CD4-positive, alpha-beta T cell treated with Interleukin-21 for 1 hour (primary cell): Measurements from ENCODE around the gene SERPINA4.
"Not testable (repeated sequence)": the region's sequence is repeated elsewhere in the genome, so short reads cannot be mapped to it uniquely, and the experiment has no call there.

Experiments used
- DNase-seq: peaks from one replicate; pipeline ENCODE4 v3.0.0-alpha.2; 2020

SERPINA4 gene

GRCh38 chr14:94593749-94594431 is 32.6 kb downstream of the SERPINA4 start:
- DNase-seq, result no peak

DNA sequence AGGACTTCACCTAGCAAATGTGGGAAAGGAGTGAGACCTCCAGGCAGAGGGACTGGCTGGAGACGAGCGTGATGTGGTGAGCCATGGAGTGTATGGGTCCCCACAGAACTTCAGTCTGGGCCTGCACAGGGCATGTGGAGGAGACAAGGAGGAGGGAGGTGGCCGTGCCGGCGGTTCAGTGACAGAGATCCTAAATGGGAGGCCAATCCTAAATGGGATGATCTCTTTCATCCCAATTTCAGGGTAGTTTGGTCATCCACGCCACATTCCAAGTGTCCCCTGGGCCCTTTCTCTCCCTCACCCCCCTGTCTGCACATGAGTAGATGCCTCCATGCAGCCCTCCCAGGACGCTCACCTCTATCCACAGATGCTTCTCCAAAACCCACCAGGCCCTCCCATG is 33.2 kb downstream of the SERPINA4 start:
- no peak for DNase-seq

DNA sequence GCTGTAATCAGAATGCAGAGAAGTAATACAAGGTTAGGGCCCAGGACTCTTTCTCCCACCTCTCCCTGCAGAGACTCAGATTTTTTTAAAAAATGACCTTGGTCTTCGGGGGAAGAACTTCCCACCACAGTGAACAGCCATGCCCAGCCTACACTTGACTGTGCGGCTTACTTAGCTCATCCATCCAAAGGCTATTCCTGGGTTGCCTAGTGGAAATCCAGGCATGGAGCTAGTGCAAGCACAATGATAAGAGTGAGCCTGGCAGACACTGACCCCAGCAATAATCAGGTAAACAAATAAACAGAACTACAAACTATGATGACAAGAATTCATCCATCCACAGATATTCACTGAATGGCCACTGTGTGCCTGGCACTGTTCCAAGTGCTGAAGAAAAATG is 34.7 kb downstream of the SERPINA4 start:
- DNase-seq, result no peak

DNA sequence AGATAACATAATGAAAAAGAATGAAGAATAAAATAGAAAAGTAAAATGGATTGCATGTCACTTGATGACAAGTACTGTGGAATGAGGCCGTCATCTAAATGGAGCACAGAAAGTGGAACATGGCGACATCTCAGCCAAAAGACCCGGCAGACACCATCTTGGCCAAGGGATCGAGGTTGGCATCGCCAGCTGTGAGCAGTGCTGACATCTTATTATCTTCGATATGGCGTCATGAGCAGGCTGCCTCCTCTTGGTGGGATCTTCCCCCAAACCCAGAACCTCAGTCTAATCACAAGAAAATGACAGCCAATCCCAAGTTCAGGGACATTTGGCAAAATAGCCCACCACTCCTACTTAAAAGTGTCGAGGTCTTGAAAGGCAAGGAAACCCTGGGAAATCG is 35.1 kb downstream of the SERPINA4 start:
- no peak for DNase-seq

- no peak for DNase-seq
These were observed 36.5 kb downstream of the SERPINA4 start for GRCh38 chr14:94597788-94598187.

DNA sequence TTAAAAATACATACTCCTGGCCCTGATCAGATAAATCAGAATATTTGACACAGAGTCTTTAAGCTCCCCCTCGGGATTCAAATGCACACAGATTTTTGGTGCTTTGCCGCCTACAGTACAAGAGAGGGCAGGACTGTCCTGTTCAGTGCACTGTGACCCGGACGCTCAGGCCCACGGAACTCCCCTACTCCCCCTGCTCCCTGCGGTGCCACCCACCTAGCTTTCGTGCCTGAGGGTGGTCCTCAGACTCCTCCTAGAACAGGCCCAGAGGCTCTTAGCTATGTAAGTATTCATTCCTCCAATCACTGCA is 37.2 kb downstream of the SERPINA4 start:
- no peak for DNase-seq

- no peak for DNase-seq
These were observed 37.8 kb downstream of the SERPINA4 start for GRCh38 chr14:94598816-94599655.

DNA sequence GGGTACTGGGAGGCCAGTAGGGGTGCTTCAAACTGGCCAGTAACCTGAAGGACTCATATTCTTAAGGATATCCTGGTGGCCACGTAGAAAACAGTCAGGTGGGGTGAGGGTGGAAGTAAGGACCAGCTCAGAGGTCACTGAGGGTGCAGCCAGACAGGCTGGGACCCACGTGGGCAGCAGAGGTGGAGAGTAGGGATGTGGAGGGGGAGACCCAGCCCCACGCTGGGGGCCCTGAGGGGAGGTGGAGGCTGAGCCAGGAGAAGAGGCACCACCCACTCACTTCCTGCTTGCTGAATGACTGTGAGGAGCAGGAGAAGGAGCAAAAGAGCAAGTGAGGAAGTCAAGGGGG is 38.4 kb downstream of the SERPINA4 start:
- no peak for DNase-seq

DNA sequence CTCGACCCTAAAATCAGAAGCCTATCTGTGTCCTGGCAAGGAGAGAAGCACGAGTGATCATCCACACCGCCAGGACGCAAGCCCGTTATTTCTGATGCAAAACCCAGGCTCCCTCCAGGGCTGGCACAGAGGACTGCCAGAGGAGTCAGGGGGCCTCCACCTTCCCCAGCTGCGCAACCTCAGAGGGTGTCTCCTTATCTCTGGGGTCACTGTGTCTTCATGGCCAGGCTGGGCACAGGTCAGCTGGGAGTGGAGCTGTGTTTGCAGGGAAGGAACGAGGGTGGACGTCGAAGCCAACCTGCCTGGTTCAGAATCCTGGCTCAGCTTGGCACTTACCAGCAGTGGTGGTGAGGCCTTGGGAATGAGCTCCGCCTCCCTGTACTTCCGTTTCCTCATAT is 38.9 kb downstream of the SERPINA4 start:
- no peak for DNase-seq

GRCh38 chr14:94601884-94602391 is 40.7 kb downstream of the SERPINA4 start:
- DNase-seq, result no peak

GRCh38 chr14:94602722-94603121 is 41.5 kb downstream of the SERPINA4 start:
- no peak for DNase-seq

- no peak for DNase-seq
These were observed 44.1 kb downstream of the SERPINA4 start for GRCh38 chr14:94605361-94605760.

DNA sequence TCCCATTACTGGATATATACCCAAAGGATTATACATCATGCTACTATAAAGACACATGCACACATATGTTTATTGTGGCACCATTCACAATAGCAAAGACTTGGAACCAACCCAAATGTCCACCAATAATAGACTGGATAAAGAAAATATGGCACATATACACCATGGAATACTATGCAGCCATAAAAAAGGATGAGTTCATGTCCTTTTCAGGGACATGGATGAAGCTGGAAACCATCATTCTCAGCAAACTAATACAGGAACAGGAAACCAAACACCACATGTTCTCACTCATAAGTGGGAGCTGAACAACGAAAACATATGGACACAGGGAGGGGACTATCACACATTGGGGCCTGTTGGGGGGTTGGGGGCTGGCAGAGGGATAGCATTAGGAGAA is 47.7 kb downstream of the SERPINA4 start:
- not testable (repeated sequence) for DNase-seq

- DNase-seq, result no peak
These were observed 49.9 kb downstream of the SERPINA4 start for GRCh38 chr14:94611179-94611578.

GRCh38 chr14:94612174-94612573 is 50.9 kb downstream of the SERPINA4 start, which contains the start of gene SERPINA3:
Gene SERPINA3, plus strand, starts transcription at chr14:94612391. Its CDS starts 2,051 bp downstream, at chr14:94614442.
- DNase-seq, result no peak

DNA sequence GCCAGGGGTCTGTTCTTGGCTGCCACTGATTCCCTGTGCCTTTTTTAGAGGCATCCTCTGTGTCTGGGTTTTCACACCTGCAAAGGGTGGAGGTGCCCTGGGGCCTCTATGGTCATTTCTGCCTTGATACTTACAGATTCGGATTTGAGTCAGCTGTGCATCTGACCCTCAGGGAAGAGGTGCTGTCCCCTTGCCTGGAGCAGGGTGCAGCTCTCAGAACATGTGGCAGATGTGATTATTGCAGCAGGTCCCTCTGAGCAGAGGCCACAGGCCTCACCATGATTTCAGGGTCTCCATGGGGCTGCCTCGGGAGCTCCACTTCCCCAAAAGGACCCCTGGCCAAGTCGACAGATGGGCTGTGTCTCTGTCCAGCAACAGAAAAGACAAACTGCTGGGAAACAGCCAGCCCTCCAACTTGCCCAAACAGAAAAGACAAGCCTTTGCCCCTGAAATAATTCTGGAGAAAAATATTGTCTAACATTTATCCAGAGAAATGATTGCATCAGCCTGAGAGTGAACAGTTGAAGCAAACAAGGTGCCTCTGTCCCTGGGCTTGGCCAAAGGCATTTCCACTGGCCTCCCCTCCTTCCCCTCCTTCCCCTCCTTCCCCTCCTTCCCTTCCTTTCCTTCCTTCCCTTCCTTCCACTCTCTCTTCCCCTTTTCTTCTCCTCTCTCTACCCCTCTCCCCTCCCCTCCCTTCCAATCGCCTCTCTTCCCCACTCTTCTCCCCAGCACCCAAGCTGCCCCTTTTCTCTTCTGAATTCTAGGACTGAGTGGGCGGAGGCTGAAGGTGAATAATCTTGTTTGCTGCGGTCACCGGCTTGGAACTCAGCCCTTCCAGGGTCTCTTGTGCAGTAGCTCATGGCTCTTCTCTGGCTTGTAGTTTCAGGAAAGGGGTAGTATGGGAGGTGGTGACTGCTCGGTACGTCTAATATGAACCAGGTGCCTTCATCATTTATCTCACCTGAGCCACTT is 51.6 kb downstream of the SERPINA4 start:
- no peak for DNase-seq

DNA sequence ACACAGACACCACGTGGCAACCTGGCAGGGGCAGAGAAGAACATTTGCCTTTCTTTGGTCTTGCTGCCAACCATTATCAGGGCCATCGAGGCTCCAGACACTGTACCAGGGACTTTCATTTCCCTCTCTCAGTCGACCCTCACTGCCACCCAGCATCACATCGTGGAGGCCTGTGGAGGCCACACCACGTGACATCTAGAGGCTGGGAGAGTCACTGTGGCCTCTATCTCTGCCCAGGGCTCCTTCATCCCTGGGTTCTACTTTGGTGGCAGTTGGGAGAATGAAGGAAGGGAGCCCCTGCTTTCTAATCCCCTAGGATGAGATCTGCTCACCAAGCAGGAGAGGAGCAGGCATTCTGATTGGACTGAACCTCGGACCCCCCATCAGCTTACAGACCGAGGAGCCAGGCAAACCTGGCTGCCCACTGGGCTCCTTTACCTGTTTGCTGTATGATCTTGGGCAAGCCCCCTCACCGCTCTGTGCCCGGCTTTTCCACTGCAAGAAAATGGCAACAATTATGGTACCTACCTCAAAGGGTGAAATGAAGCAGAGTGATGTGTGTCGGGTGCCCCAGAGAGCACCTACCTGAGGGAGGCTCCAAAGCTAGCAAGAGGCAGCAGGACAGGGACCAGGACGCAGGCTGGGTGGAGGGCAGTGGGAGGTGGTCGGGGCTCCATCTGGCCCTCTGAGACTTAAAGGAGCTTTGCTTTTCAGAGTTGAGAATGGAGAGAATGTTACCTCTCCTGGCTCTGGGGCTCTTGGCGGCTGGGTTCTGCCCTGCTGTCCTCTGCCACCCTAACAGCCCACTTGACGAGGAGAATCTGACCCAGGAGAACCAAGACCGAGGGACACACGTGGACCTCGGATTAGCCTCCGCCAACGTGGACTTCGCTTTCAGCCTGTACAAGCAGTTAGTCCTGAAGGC is 52.7 kb downstream of the SERPINA4 start:
- no peak for DNase-seq

GRCh38 chr14:94614802-94615201 is 53.6 kb downstream of the SERPINA4 start:
- DNase-seq, result no peak

- DNase-seq, result no peak
These were observed 54.0 kb downstream of the SERPINA4 start for GRCh38 chr14:94615254-94615653.

- DNase-seq, result no peak
These were observed 54.8 kb downstream of the SERPINA4 start for GRCh38 chr14:94615823-94616570.

DNA sequence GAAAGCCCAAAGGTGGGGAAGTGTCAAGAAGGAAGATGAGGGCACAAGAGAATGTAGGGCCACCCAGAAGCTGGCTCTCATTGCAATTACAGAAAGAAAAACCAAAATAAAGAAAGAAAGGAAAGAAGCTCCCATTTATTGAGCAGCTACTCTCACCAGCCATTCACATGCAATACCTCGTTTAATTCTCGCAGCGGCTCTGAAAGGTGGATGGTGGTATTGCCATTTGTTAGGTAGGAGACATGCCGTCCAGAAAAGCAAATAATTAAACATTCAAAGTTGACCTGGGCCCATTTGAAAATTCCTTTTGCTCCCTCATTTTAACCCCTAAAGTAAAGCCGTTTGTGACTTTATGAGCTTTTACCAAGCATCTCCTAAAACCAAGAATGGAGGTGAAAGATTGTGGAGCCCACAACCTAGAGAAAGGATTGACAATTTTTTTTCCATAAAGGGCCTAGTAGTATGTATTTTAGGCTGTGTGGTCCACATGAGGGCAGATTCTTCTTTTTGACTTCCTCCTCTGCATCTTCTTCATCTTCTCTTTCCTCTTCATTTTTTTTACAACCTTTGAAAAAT is 56.2 kb downstream of the SERPINA4 start:
- DNase-seq, result no peak
